Neutrophil (primary cell): ENCODE measurements around the gene OBSCN.

Source experiments
- H3K27ac ChIP-seq: fragments of 200-600 bp; sonication (generic); 2 replicates; pipeline ENCODE4 v1.5.1; 2016; ENCODE audit warnings: mild to moderate bottlenecking, moderate library complexity
- H3K27me3 ChIP-seq: fragments of 200-600 bp; sonication (generic); 2 replicates; pipeline ENCODE4 v1.6.0; 2016; ENCODE audit warnings: mild to moderate bottlenecking
- H3K36me3 ChIP-seq: fragments of 200-600 bp; sonication (generic); 2 replicates; pipeline ENCODE4 v1.5.1; 2017
- H3K4me1 ChIP-seq, 2 experiments: fragments of 200-600 bp in 1 of 2; sonication (generic) in 1 of 2; 1 replicate in 1 of 2; 2 replicates in 1 of 2; pipeline versions ENCODE4 v1.5.1 to v1.6.1; 2013 to 2016; ENCODE audit warnings: low read depth in 1 of 2, low read length in 1 of 2, mild to moderate bottlenecking in 1 of 2, moderate library complexity in 1 of 2; ENCODE audit not compliant: control insufficient read depth in 1 of 2, insufficient read depth in 1 of 2
- H3K4me3 ChIP-seq, 2 experiments: fragments of 200-600 bp in 1 of 2; sonication (generic) in 1 of 2; 1 replicate in 1 of 2; 2 replicates in 1 of 2; pipeline ENCODE4 v1.5.1; 2013 to 2016; ENCODE audit warnings: low read depth in 1 of 2, low read length in 1 of 2, mild to moderate bottlenecking in 1 of 2, moderate library complexity in 1 of 2
- H3K9me3 ChIP-seq: fragments of 200-600 bp; sonication (generic); 2 replicates; pipeline ENCODE4 v1.5.1; 2016
- TF ChIP-seq, protein P1 (sequence below): fragments of 200-600 bp; sonication (generic); IDR thresholded peaks from 2 replicates; pipeline ENCODE4 v1.5.1; 2016; ENCODE audit warnings: antibody characterized with exemption

The OBSCN gene

DNA sequence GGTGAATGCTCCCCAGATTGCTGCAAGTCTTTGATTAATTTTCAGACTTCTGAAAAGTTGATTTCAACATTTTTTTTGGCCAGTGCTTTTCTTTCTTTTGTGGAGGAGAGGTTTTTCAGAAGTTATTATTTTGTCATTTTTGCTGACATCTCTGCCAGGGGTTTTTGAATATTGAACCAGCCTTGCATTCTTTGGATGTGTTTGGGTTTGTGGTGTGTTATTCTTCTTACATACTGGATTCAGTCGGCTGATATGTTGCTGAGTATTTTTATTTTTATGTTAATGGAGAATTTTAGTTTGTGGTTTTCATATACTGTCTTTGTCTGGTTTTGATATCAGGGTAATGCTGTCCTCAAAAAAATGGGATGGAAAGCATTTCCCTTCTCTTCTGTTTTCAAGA, 25.3 kb downstream of the OBSCN start:
- TF ChIP-seq, protein P1, sequence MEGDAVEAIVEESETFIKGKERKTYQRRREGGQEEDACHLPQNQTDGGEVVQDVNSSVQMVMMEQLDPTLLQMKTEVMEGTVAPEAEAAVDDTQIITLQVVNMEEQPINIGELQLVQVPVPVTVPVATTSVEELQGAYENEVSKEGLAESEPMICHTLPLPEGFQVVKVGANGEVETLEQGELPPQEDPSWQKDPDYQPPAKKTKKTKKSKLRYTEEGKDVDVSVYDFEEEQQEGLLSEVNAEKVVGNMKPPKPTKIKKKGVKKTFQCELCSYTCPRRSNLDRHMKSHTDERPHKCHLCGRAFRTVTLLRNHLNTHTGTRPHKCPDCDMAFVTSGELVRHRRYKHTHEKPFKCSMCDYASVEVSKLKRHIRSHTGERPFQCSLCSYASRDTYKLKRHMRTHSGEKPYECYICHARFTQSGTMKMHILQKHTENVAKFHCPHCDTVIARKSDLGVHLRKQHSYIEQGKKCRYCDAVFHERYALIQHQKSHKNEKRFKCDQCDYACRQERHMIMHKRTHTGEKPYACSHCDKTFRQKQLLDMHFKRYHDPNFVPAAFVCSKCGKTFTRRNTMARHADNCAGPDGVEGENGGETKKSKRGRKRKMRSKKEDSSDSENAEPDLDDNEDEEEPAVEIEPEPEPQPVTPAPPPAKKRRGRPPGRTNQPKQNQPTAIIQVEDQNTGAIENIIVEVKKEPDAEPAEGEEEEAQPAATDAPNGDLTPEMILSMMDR: no peak
- H3K27ac ChIP-seq: no peak overlapping the region
- no peaks in the 10 kb centered on the region for H3K27me3 ChIP-seq
- H3K36me3 ChIP-seq: no peaks in the 10 kb centered on the region
- no peak overlapping the region for H3K4me3 ChIP-seq
- H3K4me1 ChIP-seq: no peaks in the 10 kb centered on the region
- no peaks in the 10 kb centered on the region for H3K9me3 ChIP-seq

DNA sequence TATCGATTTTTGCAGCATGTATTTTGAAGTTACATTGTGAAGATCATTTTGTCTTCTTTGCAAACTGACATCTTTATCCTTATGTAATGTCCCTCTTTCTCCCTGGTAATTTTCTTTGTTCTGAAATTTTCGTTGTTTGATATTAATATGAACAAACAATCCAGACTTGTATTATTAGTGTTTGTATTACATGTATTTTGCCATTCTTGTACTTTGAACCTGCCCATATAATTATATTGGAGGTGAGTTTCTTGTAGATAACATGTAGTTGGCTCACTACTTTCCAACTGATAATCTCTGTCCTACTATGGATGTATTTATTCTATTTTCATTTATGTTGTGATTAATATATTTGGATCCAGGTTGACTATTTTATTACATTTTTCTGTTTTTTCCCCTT, 27.1 kb downstream of the OBSCN start:
- no peaks in the 10 kb centered on the region for H3K27me3 ChIP-seq
- H3K4me1 ChIP-seq: no peaks in the 10 kb centered on the region
- no peak overlapping the region for H3K27ac ChIP-seq
- H3K4me3 ChIP-seq: no peak overlapping the region
- H3K9me3 ChIP-seq: no peaks in the 10 kb centered on the region
- TF ChIP-seq, protein P1: no peak
- H3K36me3 ChIP-seq: no peaks in the 10 kb centered on the region

DNA sequence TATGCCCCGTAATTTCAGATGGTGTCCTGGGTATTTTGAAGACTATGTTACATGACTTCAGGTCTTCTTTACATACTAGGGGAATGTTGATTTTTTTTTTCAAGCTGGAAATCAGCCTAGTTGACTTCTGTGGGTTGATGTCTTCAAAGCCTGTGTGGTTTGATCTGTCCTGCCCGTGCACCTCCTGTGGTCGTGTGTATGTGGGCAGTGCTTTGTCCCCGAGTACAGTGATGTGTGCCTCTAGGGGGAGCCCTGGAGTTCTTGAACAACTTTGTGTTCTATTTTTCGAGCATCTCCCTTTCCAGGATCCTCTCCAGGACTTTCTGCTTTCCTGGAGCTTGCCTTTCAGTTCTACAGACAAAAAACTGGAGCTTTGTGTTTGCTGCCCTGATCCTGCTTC, 28.9 kb downstream of the OBSCN start:
- TF ChIP-seq, protein P1: no peak
- H3K27me3 ChIP-seq: no peaks in the 10 kb centered on the region
- H3K9me3 ChIP-seq: no peaks in the 10 kb centered on the region
- H3K27ac ChIP-seq: no peak overlapping the region
- H3K4me3 ChIP-seq: no peak overlapping the region
- no peaks in the 10 kb centered on the region for H3K4me1 ChIP-seq
- H3K36me3 ChIP-seq: no peaks in the 10 kb centered on the region

DNA sequence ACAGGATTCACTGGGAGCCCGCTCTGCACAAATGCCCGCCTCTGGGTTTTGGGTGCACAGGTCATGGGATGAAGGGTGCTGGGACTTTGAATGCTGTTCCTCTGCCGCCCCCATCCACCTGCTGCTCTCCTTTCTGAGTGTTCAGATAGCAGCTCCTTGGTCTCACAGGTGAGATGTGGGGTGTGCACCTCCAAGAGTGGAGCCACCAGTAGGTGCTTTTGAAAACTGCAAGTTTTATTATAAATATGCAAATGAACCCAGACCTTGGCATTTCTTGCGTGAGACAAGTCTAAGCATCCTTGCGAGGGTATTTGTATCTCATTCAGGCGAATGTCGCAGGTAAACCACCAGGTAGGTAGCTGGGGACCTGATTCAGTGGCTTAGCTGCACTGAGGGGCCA, 30.2 kb downstream of the OBSCN start:
- no peak overlapping the region for H3K27ac ChIP-seq

DNA sequence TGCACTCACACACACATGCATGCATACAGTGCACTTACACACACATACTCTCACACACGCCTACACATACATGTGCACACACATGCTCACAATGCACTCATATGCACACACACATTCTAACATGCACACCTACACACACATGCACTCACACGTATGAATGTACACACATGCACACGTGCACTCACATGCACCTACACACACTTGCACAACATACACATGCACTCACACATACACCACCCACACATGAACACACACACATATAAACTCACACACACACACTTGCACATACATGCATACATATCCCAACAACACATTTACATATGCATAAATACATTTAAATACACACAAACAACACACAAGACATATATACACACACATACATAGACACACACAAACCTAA, 30.6 kb downstream of the OBSCN start:
- H3K9me3 ChIP-seq: no peaks in the 10 kb centered on the region
- H3K36me3 ChIP-seq: no peaks in the 10 kb centered on the region
- H3K27me3 ChIP-seq: no peaks in the 10 kb centered on the region
- H3K4me3 ChIP-seq: no peak overlapping the region
- no peak overlapping the region for H3K27ac ChIP-seq
- H3K4me1 ChIP-seq: no peaks in the 10 kb centered on the region
- TF ChIP-seq, protein P1: no peak

More for the DNA sequence above, 30.2 kb downstream of the OBSCN start:
- no peaks in the 10 kb centered on the region for H3K9me3 ChIP-seq
- TF ChIP-seq, protein P1: no peak
- H3K36me3 ChIP-seq: no peaks in the 10 kb centered on the region
- no peaks in the 10 kb centered on the region for H3K4me1 ChIP-seq
- H3K27me3 ChIP-seq: no peaks in the 10 kb centered on the region
- no peak overlapping the region for H3K4me3 ChIP-seq
